GM12878 (cell line): Measurements from ENCODE around the gene GRM7.

ENCODE experiments used
- BRCA1 ChIP-seq: IDR thresholded peaks from 2 replicates; pipeline ENCODE4 v1.6.1; 2011; ENCODE audit warnings: low read depth, low read length, improper control_type of control experiment
- CREM ChIP-seq: IDR thresholded peaks from 2 replicates; pipeline ENCODE4 v1.6.1; 2014; ENCODE audit warnings: antibody characterized with exemption, low read depth
- EP300 ChIP-seq, 2 experiments: fragments of 150-350 bp in 1 of 2; IDR thresholded peaks; 2 replicates each; pipeline ENCODE4 v1.6.1; 2011 to 2012; ENCODE audit warnings: low read depth in 2 of 2, low read length in 2 of 2, borderline replicate concordance in 1 of 2, improper control_type of control experiment in 1 of 2, inconsistent platforms in 1 of 2; ENCODE audit not compliant: control insufficient read depth in 1 of 2
- ESRRA ChIP-seq: IDR thresholded peaks from 2 replicates; pipeline ENCODE4 v1.6.1; 2012; ENCODE audit warnings: mild to moderate bottlenecking, low read length, improper control_type of control experiment
- EZH2 ChIP-seq: IDR thresholded peaks from 2 replicates; pipeline ENCODE4 v1.6.1; 2012; ENCODE audit warnings: low read depth, mild to moderate bottlenecking, control low read depth, inconsistent platforms, low read length, borderline replicate concordance; ENCODE audit not compliant: control insufficient read depth
- FOXK2 ChIP-seq: fragments of 450-650 bp; IDR thresholded peaks from 2 replicates; pipeline ENCODE4 v1.6.1; 2017; ENCODE audit warnings: mild to moderate bottlenecking, moderate library complexity
- MYC ChIP-seq: IDR thresholded peaks from 2 replicates; pipeline ENCODE4 v1.6.1; 2011; ENCODE audit warnings: mild to moderate bottlenecking, low read length, moderate library complexity, inconsistent platforms; ENCODE audit not compliant: insufficient read depth, insufficient replicate concordance, insufficient read length, severe bottlenecking
- NR2C1 ChIP-seq: fragments of 450-650 bp; IDR thresholded peaks from 2 replicates; pipeline ENCODE4 v1.6.1; 2017; ENCODE audit warnings: antibody characterized with exemption, mild to moderate bottlenecking, moderate library complexity
- POLR2A ChIP-seq: IDR thresholded peaks from 2 replicates; pipeline ENCODE4 v1.6.1; 2011; ENCODE audit warnings: low read depth, mild to moderate bottlenecking, low read length
- RCOR1 ChIP-seq: conservative IDR thresholded peaks from 2 replicates; pipeline ENCODE4 v1.6.1; 2012; ENCODE audit warnings: low read depth, low read length, improper control_type of control experiment
- SREBF1 ChIP-seq: IDR thresholded peaks from 2 replicates; pipeline ENCODE4 v1.6.1; 2012; ENCODE audit warnings: mild to moderate bottlenecking, low read length
- TCF7 ChIP-seq: IDR thresholded peaks from 2 replicates; pipeline ENCODE4 v1.6.1; 2014; ENCODE audit warnings: antibody characterized with exemption, borderline replicate concordance
- TF ChIP-seq, protein P1 (sequence below), 3 experiments: IDR thresholded peaks in 2 of 3; conservative IDR thresholded peaks in 1 of 3; 2 replicates each; pipeline ENCODE4 v1.5.1; 2011; ENCODE audit warnings: low read depth in 3 of 3, low read length in 3 of 3, mild to moderate bottlenecking in 3 of 3, control low read depth in 2 of 3, moderate library complexity in 2 of 3, inconsistent platforms in 1 of 3, mixed read lengths in 1 of 3; ENCODE audit not compliant: control insufficient read depth in 2 of 3, insufficient read depth in 1 of 3; ENCODE audit errors: extremely low read depth in 1 of 3
- TF ChIP-seq, protein P2 (sequence below): fragments of 450-650 bp; IDR thresholded peaks from 2 replicates; pipeline ENCODE4 v1.6.1; 2017; ENCODE audit warnings: mild to moderate bottlenecking, moderate library complexity

DNA sequence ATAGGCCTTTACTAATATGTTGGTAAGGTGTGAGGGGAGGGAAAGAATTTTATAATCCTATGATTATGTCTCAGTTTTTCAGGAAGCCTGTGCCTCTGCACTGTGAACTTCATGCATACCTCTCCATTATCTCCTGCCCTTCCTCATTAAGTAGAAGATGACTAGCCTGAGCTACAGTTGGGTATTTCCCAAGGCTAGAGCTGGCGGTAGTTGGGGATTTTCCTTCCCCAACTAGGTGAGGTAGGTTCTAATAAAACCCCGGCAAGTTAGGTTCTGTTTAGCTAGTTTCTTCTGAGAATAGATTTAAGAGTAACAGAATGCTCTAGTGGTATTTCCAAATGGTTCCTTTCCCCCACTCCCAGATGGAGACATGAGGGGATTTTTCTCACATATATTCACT is 414.5 kb downstream of the GRM7 start:
- TF ChIP-seq ESRRA (no peak), POLR2A (no peak), SREBF1 (no peak), FOXK2 (no peak), TCF7 (no peak), EZH2 (no peak), EP300 (IDR thresholded peaks at IDR 0.05; ENCODE audit: borderline replicate concordance in 1 of 2, control insufficient read depth in 1 of 2, low read depth in 2 of 2, low read length in 2 of 2) (no peak), RCOR1 (no peak), MYC (no peak), CREM (no peak), BRCA1 (no peak), NR2C1 (no peak)
- TF ChIP-seq, protein P1, sequence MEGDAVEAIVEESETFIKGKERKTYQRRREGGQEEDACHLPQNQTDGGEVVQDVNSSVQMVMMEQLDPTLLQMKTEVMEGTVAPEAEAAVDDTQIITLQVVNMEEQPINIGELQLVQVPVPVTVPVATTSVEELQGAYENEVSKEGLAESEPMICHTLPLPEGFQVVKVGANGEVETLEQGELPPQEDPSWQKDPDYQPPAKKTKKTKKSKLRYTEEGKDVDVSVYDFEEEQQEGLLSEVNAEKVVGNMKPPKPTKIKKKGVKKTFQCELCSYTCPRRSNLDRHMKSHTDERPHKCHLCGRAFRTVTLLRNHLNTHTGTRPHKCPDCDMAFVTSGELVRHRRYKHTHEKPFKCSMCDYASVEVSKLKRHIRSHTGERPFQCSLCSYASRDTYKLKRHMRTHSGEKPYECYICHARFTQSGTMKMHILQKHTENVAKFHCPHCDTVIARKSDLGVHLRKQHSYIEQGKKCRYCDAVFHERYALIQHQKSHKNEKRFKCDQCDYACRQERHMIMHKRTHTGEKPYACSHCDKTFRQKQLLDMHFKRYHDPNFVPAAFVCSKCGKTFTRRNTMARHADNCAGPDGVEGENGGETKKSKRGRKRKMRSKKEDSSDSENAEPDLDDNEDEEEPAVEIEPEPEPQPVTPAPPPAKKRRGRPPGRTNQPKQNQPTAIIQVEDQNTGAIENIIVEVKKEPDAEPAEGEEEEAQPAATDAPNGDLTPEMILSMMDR (IDR thresholded peaks at IDR 0.05 in 2 of 3, conservative IDR thresholded peaks at IDR 0.05 in 1 of 3; ENCODE audit: control insufficient read depth in 2 of 3, extremely low read depth in 1 of 3, insufficient read depth in 1 of 3, low read depth in 3 of 3, low read length in 3 of 3) = no peak
- TF ChIP-seq, protein P2, sequence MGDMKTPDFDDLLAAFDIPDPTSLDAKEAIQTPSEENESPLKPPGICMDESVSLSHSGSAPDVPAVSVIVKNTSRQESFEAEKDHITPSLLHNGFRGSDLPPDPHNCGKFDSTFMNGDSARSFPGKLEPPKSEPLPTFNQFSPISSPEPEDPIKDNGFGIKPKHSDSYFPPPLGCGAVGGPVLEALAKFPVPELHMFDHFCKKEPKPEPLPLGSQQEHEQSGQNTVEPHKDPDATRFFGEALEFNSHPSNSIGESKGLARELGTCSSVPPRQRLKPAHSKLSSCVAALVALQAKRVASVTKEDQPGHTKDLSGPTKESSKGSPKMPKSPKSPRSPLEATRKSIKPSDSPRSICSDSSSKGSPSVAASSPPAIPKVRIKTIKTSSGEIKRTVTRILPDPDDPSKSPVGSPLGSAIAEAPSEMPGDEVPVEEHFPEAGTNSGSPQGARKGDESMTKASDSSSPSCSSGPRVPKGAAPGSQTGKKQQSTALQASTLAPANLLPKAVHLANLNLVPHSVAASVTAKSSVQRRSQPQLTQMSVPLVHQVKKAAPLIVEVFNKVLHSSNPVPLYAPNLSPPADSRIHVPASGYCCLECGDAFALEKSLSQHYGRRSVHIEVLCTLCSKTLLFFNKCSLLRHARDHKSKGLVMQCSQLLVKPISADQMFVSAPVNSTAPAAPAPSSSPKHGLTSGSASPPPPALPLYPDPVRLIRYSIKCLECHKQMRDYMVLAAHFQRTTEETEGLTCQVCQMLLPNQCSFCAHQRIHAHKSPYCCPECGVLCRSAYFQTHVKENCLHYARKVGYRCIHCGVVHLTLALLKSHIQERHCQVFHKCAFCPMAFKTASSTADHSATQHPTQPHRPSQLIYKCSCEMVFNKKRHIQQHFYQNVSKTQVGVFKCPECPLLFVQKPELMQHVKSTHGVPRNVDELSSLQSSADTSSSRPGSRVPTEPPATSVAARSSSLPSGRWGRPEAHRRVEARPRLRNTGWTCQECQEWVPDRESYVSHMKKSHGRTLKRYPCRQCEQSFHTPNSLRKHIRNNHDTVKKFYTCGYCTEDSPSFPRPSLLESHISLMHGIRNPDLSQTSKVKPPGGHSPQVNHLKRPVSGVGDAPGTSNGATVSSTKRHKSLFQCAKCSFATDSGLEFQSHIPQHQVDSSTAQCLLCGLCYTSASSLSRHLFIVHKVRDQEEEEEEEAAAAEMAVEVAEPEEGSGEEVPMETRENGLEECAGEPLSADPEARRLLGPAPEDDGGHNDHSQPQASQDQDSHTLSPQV = no peak
